NCI-H748 treated with DMSO at 0.1 percent for 48 hours (cell line): ENCODE measurements around the gene ZNF182.
"Not testable (repeated sequence)": the region's sequence is repeated elsewhere in the genome, so short reads cannot be mapped to it uniquely, and the experiment has no call there.

Experiments used
- DNase-seq: peaks from one replicate; lab custom pipeline; 2025; lab: John Stamatoyannopoulos, UW

Gene ZNF182

DNA sequence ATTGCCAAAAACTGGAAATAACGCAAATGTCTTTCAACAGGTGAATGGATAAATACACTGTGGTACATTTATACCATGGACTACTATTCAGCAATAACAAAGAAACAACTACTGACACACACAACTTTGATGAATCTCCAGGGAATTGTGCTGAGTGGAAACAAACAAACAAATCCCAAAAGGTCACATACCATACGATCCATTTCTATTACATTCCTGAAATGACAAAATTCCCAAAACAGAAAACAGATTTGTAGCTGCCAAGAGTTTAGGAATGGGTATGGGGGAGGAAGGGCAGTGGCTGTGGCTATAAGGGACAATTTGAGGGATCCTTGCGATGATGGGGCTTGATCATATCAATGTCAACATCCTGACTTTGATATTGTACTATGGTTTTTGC lies 2.5 kb downstream of the ZNF182 start:
- no peak for DNase-seq

DNA sequence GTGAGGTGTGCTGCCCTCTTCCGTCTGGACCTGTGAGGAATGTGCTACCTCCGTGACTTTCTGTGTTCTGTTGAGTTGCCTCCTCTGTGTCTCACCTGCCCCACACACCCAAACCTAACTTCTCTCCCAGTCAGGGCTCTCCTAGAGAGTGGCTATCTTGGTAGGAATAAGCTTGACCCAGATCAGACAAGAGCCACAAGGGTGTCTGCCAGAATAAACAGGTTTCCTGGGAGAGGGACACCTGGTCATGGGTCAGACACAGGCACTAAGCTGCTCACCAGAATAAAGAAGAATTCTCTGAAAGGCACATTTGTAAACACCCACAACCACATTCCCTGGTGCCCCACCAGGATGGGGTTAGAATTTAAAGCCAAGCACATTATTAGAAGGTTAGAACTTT lies 11.1 kb downstream of the ZNF182 start:
- DNase-seq, result no peak

DNA sequence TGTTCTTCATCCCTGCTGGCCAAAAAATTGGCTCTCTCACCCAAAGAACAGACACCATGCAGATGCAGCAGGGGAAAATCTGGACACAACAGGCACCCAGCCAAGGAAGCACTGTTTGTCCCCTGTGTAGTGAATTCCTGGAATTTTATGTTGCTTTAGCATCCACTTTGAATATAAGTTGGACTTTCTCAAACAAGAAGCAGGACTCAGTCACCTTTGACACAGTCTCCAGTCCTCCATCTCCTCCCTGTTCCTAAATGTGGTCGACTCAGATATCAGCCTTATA lies 11.8 kb downstream of the ZNF182 start:
- DNase-seq, result no peak

DNA sequence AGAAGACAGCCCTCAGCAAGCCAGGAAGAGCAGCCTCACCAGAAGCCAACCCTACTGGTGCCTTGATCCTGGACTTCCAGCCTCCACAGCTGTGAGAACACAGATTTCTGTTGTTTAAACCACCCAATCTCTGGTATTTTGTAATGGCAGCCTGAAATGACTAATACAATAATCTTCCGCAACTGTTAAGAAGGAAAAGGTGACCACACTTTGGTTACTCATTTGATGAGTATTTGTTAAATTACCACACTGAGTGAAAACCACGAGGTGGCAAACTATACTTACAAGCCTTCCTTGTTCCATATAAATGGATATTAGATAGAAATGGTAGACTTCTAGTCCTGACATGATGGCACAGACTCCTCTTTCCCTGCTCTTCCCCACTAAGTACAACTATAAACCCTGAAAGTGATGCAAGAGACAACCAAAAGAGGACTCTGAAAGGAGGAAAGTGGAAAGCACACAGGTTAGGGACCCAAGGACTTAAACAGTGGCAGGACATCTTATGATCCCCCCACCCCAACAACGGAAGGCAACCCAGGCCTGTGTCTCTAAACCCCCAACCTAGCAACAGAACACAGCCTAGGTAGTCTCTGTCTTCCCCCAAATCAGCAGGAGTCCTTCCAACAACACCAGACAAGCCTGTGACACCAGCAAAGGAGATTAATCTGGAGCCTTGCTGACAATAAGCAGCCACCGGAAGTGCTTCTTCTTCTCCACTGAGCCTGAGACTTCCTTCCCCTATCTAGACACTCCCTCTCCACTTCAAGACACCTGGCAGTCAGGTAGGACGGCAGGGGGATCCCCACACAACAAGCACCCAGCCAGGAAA lies 12.3 kb downstream of the ZNF182 start:
- no peak for DNase-seq

DNA sequence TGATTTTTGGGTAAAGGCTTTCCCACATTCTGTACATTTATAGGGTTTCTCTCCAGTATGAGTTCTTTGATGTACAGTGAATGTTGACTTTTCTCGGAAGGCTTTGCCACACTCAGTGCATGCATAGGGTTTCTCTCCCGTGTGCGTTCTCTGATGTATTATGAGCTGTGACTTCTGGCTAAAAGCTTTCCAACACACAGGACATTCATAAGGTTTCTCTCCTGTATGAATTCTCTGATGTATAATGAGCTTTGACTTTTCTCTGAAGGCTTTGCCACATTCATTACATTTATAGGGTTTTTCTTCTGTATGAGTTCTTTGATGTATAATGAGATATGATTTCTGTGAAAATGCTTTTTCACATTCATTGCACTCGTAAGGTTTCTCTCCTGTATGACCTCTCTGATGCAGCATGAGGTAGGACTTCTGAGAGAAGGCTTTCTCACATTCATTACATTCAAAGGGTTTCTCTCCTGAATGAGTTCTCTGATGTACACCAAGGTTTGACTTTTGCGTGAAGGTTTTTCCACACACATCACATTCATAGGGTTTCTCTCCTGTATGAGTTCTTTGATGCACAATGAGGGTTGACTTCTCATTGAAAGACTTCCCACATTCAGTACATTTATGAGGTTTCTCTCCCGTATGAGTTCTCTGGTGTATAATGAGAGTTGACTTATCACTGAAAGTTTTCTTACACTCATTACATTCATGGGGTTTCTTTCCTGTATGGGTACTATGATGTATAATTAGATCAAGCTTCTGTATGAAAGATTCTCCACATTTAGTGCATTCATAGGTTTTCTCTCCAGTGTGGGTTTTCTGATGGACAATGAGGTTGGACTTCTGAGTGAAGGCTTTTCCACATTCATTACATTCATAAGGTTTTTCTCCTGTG lies 27.3 kb downstream of the ZNF182 start:
- no peak for DNase-seq

DNA sequence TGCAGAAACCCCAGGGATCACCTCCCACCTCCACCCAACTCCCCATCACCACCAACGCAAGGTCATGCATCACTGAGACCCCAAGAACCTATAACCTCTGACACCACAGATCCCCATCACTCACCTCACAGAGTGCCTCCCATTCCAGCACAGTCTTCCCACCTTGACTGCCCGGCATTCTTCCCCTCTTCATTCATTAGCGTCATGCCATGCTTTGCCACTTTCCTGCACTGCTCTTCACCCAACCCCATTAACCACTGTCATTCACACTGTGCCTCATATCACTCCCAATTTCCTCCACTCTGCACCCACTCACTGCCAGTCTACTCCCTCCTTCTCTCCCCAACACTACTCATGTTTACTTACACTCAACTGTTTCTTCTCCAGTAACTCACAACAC lies 30.6 kb downstream of the ZNF182 start:
- DNase-seq, result no peak

DNA sequence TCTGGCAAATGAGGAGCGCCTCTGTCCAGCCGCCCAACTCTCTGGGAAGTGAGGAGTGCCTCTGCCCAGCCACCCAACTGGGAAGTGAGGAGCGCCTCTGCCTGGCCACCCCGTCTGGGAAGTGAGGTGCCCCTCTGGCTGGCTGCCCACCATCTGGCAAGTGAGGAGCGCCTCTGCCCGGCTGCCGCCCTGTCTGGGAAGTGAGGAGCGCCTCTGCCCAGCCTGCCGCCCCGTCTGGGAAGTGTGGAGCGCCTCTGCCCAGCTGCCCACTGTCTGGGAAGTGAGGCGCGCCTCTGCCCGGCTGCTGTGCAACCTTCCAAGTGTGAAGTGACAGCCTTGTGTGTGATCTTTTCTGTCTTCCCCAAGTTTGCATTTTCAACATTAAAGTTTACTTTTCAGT lies 38.3 kb downstream of the ZNF182 start:
- not testable (repeated sequence) for DNase-seq

DNA sequence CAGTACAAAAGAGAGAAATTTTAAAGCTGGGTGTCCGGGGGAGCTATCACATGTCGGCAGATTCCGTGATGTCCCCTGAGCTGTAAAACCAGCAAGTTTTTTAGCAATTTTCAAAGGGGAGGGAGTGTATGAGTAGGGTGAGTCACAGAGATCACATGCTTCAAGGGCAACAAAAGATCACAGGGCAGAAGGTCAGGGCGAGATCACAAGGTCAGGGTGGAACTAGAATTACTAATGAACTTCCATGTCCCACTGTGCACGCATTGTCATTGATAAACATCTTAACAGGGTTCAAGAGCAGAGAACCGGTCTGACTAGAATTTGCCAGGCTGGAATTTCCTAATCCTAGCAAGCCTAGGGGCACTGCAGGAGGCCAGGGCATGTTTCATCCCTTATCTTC lies 42.0 kb downstream of the ZNF182 start:
- DNase-seq, result not testable (repeated sequence)

DNA sequence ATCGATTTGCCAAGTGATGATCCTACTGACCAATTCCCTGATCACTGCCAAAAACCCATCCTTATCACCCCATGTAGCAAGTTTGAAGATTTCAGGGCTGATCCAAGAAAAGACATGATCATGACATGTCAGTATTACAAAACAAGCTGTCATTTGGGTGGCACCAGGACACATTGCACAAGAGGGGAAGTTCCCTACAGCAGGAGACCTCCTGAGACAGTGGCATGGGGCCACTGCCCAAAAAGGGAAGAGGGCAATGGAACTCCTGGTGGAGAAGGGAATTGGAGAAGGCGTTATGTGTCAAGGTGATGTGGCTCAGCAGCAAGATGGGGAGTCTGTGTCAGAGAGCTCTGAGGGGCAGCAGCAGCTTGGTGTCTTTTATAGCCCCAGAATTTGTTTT lies 43.4 kb downstream of the ZNF182 start:
- no peak for DNase-seq

DNA sequence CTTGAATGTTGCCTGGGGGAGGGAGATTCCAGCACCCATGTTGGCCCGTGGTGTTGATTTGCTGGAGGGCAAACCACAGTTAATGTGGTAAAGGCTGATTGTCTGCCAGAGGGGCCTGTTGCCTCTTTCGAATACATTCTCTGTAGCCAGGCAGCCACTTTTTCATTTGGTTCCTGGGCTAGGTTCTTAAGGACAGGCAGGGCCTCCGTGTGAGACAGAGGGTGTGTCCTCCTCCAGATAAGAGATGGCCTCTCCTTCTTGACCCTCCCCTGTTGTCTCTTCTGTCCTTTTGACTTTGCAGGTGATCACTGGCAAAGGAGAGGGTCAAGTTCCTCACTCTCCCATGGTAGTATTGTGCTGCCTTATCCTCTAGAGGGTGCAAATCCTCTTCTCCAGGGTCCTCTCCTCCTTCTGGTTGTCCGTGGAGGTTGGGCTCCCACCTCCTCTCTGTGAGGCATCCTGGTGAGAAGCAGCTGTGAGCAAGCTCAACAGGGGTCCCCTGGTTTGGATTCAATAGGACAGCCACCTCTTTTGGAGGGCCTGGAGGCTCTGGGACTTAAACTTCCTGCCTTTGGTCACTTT lies 44.9 kb downstream of the ZNF182 start:
- DNase-seq, result no peak

DNA sequence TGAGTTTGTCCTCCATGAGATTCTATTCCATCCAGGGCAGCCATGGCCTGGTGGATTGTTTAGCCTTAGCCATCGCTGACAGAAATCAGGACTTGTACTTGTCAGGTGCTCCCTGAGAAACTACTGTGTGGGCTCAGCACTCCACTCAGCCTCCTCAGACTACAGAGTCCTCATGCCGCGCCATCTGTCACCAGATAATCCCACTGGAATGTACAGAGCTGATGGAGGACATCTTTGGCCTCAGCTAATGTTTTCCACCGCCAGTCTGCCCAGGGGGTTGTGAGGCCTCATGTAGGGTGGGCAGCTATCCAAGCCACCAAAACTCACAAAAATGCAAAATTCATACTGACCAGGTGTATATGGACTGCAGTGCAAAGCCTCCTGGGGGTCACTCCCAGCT lies 45.6 kb downstream of the ZNF182 start:
- DNase-seq, result not testable (repeated sequence)

DNA sequence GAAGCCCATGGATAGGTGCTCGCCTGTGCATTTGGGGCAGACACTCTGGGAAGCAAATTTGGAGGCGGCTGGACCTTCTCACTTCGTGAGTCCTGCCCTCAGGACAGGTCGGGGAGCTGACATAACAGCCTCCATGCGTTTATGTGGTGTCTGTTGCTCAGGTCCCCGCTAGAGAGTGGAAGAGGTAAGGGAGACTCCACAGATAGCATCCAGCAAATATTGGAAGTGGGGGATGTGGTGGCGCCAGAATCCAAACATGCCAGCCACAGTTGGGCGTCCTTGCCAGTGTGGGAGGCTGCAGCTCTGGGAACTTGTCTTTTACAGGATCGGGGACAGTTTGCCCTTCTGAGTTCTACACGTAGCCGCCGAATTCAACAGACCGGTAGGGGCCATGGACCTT lies 47.8 kb downstream of the ZNF182 start:
- DNase-seq, result no peak

DNA sequence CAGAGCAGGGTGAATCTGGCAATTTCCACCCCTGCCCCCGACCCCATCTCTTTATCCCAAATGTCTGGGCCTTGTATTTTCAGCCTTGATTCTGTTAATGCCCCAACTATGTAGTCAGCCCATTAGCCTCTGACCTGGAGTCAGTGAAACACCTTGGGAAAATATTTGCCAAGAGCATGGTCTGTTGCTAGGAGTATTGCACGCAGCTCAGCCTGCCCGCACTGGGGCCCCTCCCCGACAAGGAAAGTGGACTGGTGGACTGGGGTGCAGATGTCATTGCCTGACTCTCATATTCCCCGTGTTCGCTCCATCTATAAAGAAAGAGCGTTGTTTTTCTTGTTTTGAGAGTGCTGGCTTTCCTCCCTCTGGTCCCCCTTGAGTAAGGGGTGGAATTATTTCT lies 48.5 kb downstream of the ZNF182 start:
- not testable (repeated sequence) for DNase-seq

DNA sequence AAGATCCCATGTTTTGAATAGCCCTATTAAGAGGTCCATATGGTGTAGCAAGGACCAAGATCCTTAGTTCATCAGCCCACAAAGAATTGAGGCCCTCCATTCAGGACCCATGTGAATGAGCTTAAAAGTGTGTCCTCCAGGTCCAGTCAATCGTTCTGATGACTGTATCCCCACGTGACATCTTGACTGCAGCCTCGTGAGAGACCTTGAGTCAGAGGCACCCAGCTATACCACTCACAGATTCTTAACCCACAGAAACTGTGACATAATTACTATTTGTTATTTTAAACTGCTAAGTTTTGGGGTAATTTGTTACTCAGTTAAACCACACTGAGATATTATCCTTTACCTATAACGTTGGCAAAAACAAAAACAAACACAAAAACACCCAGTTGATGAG lies 62.4 kb downstream of the ZNF182 start:
- no peak for DNase-seq

DNA sequence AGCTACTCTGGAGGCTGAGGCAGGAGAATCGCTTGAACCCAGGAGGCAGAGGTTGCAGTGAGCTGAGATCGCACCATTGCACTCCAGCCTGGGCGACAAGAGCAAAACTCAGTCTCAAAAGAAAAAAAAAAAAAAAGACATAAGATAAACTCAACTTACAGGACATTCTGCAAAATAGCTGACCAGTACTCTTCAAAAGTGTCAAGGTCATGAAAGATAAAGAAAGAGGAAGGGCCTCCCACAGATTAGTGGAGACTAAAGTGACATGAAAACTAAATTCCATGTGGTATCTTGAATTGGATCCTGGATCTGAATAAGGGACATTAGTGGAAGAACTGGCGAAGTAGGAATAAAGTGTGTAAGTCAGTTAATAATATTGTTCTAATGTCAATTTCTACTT lies 63.3 kb downstream of the ZNF182 start:
- DNase-seq, result no peak

DNA sequence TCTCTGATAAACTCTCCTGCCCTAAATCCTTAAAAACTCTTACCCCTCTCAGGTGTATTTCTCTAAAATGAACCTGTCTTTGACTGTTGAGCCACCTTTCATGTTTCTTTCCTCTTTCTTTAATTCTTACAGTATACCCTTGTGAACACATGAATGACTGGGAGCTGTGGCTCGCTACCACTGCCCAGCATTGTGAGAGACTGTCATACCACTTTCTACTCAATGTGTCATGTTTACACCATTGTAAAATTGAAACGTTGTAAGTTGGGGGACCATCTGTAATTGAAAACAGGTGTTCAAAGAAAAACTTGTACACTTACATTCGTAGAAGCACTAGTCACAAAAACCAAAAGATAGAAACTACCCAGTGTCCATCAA lies 66.9 kb downstream of the ZNF182 start:
- no peak for DNase-seq

DNA sequence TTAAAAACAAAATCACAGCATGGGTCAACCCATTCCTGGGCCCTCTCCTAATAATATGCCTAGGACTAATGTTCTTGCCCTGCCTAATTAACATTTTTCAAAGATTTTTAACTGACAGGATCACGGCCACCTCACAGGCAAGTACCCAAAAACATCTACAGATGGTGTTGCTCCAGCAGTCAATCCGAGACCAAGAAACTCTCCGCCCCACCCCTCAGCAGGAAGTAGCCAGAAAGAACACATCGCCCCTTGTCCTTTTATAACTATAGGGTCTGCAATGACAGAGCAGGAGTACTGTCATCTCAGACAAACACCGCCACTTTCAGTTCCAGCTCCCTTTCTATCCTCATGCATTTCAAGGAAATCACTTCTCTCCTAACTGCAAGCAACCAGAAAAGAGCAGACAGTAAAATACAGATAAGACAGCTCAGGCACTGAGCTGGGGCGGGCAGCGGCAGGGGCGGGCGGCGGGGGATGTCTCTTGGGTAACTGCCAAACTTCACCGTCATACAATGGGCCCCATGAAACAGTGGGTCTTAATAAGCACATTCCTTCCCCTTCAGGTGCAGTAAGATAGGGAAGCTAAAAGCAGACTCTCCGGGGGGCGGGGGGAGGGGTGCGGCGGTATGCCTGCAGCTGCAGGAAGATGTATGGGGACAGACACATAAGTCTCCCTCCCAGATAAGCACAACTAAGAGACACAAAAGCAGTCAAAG lies 67.4 kb downstream of the ZNF182 start:
- DNase-seq, result no peak

DNA sequence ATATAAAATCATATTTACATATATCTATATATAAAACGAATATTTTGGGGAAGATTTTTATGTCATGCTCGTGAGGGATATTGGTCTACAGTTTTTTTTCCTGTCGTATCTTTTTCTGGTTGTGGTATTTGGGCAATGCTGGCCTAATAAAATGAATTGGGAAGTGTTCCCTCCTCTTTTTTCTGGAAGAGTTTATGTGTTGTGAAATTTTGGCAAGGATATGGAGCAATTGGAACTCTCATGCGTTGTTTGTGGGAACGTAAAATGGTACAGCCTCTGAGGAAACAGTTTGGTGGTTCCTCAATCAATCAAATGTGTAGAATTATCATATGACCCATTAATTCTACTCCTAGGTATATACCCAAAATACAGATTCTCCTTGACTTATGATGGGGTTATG lies 69.8 kb downstream of the ZNF182 start:
- no peak for DNase-seq

DNA sequence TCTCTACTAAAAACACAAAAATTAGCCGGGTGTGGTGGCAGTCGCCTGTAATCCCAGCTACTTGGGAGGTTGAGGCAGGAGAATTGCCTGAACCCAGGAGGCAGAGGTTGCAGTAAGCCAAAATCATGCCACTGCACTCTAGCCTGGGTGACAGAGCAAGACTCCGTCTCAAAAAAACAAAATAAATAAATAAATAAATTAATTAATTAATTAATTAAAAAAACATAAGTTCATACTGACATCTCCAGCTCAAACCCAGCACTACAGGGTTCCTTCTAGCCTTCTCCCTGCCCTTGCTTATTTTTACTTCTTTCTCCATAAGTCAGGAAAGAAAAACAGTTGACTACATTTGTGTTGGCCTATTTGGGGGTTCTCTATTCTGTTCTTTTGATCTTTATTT lies 71.8 kb downstream of the ZNF182 start:
- not testable (repeated sequence) for DNase-seq

DNA sequence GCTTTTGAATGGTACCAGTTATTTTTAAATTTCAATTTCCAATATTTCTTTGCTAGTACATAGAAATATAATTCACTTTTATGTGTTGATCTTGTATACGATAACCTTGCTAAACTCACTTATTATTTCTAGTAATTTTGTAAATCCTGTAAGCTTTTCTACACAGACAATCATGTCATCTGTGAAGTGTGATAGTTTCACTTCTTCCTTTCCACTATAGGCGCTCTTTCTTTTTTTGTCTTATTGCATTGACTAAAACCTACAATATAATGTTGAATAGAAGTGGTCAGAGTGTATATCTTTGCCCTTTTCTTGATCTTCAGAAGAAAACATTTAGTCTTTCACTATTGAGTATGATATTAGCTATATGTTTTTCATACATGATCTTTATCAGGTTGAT lies 76.6 kb downstream of the ZNF182 start:
- DNase-seq, result no peak
